Mesendoderm (in vitro differentiated cells): ENCODE results near the gene TIAL1. TPM values are rescaled to one million over a fixed set of nuclear protein-coding genes. Genes with fewer than 3 reads are reported as not detected.

Experiments
- DNase-seq: peaks from one replicate; pipeline ENCODE4 v3.0.0; 2013
- H2AK5ac ChIP-seq: 2 replicates; pipeline ENCODE4 v1.6.1; 2013; ENCODE audit warnings: low read length, inconsistent platforms
- H2BK120ac ChIP-seq: 2 replicates; pipeline ENCODE4 v1.6.1; 2013; ENCODE audit warnings: low read depth, mild to moderate bottlenecking, low read length, moderate library complexity, mixed read lengths
- H2BK15ac ChIP-seq: replicated peaks from 2 replicates; pipeline ENCODE4 v1.6.1; 2013; ENCODE audit warnings: low read depth, mild to moderate bottlenecking, moderate library complexity
- H2BK5ac ChIP-seq: 2 replicates; pipeline ENCODE4 v1.6.1; 2013; ENCODE audit warnings: low read length, inconsistent platforms
- H3K18ac ChIP-seq: 2 replicates; pipeline ENCODE4 v1.6.1; 2013; ENCODE audit warnings: mild to moderate bottlenecking, low read length, mixed read lengths
- H3K23ac ChIP-seq: one replicate; pipeline ENCODE4 v1.6.1; 2013; ENCODE audit warnings: low read length
- H3K27ac ChIP-seq: 2 replicates; pipeline ENCODE4 v1.5.1; 2013; ENCODE audit warnings: low read depth, mild to moderate bottlenecking, inconsistent platforms, low read length, moderate library complexity
- H3K27me3 ChIP-seq: 2 replicates; pipeline ENCODE4 v1.6.1; 2013; ENCODE audit warnings: low read length, control low read depth, mild to moderate bottlenecking, inconsistent platforms; ENCODE audit not compliant: insufficient read depth, poor library complexity
- H3K36me3 ChIP-seq: 2 replicates; pipeline ENCODE4 v1.6.1; 2013; ENCODE audit warnings: low read length, inconsistent platforms; ENCODE audit not compliant: control insufficient read depth, insufficient read depth
- H3K4ac ChIP-seq: one replicate; pipeline ENCODE4 v1.6.1; 2013; ENCODE audit warnings: low read depth, mild to moderate bottlenecking, low read length, moderate library complexity
- H3K4me1 ChIP-seq: 2 replicates; pipeline ENCODE4 v1.6.1; 2013; ENCODE audit warnings: low read depth, low read length, inconsistent platforms; ENCODE audit not compliant: control insufficient read depth
- H3K4me2 ChIP-seq: 2 replicates; pipeline ENCODE4 v1.6.1; 2013; ENCODE audit warnings: low read length
- H3K4me3 ChIP-seq: 2 replicates; pipeline ENCODE4 v1.5.1; 2013; ENCODE audit warnings: mild to moderate bottlenecking, low read length
- H3K56ac ChIP-seq: one replicate; pipeline ENCODE4 v1.6.1; 2013; ENCODE audit warnings: low read length
- H3K79me1 ChIP-seq: 2 replicates; pipeline ENCODE4 v1.6.1; 2013; ENCODE audit warnings: low read length, inconsistent platforms
- H3K79me2 ChIP-seq: 2 replicates; pipeline ENCODE4 v1.6.1; 2013; ENCODE audit warnings: mild to moderate bottlenecking, low read length; ENCODE audit not compliant: control insufficient read depth, insufficient read depth
- H3K9ac ChIP-seq: 2 replicates; pipeline ENCODE4 v1.6.1; 2013; ENCODE audit warnings: low read length, inconsistent platforms
- H4K5ac ChIP-seq: one replicate; pipeline ENCODE4 v1.6.1; 2013; ENCODE audit warnings: low read length
- H4K8ac ChIP-seq: one replicate; pipeline ENCODE4 v1.6.1; 2013; ENCODE audit warnings: low read depth, mild to moderate bottlenecking, control low read depth, low read length, moderate library complexity
- WGBS: extraction: QIAGEN DNeasy Blood & Tissue Kit; methylation state at CpG from one replicate; pipeline ENCODE4 v1.1.7; 2013; ENCODE audit warnings: low lambda C conversion rate, missing lambda C conversion rate; ENCODE audit not compliant: insufficient coverage; ENCODE audit errors: extremely low coverage; 5-methylcytosine and 5-hydroxymethylcytosine counted together
- polyA plus RNA-seq, 2 experiments: library from polyadenylated mRNA; stranded (reverse); fragments of 200-250 nt; gene quantifications; one replicate each; pipeline ENCODE4 v1.2.3, GENCODE V29; 2013

The TIAL1 gene, protein sequence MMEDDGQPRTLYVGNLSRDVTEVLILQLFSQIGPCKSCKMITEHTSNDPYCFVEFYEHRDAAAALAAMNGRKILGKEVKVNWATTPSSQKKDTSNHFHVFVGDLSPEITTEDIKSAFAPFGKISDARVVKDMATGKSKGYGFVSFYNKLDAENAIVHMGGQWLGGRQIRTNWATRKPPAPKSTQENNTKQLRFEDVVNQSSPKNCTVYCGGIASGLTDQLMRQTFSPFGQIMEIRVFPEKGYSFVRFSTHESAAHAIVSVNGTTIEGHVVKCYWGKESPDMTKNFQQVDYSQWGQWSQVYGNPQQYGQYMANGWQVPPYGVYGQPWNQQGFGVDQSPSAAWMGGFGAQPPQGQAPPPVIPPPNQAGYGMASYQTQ
- polyA plus RNA-seq (2013, experiment 1 of 2) = 104 TPM
- polyA plus RNA-seq (2013, experiment 2 of 2) = 101 TPM

DNA sequence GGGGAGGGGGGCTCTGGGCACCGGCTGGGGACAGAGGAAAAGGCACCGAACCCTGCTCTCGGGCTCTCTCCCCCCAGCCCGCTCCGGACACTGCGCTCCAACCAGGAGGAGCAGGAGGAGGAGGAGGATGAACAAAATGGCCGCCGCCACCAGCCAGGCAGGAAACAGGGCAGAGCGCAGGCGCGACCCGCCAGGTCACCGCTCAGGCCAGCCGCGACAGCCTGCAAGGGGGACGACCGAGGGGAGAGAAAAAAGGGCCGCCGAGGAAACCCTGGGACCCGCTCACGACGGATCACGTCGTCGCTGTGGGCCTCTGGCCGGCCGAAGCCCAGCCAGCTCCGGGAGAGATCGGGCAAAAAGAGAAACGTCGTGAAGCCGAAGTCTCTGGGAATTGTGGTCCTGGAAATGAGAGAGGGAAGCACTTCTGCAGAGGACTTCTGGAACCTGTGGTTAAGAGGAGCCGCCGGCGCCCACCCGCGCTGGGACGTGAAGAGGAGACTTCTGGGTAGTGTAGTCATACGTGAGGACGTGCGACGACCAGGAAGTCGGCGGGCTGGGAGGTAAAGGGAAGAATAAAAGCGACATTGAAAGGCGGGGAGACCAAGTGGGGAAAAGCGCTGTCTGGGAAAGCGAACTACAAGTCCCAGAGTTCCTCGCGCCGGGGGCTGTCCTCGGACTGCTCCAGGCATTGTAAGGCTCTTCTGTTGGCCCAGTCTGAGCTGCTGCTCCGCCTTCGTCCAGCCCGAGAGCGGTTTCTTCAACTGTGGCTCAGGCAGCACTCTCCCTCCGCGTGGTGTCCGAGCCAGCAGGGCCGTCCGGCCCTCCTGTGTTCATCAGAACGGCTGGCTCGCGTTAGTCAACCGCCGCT, at the start of gene TIAL1:
Gene TIAL1, minus strand, starts transcription at position 428 of the 868 bp plus-strand sequence. CDS start 499 bp downstream, outside the sequence.
- Histone ChIP-seq H3K36me3 (no peaks in the 10 kb centered on the region), H3K79me2 (peaks cover 37% of the 10 kb centered on the region), H3K79me1 (no peaks in the 10 kb centered on the region), H4K8ac (peak within 1 kb of the TSS; percentile 30), H3K4me2 (peak within 1 kb of the TSS; percentile 77), H2BK15ac (no peak within 1 kb of the TSS), H2BK5ac (peak within 1 kb of the TSS; percentile 86), H3K4me1 (no peaks in the 10 kb centered on the region), H3K23ac (peak within 1 kb of the TSS; percentile 86), H4K5ac (no peak within 1 kb of the TSS), H2AK5ac (peak within 1 kb of the TSS; percentile 76), H3K27me3 (no peaks in the 10 kb centered on the region), H2BK120ac (peak within 1 kb of the TSS; percentile 3), H3K9ac (peak within 1 kb of the TSS; percentile 98), H3K18ac (peak within 1 kb of the TSS; percentile 97), H3K27ac (peak within 1 kb of the TSS; percentile 95), H3K56ac (peak within 1 kb of the TSS; percentile 97), H3K4ac (peak within 1 kb of the TSS; percentile 91), H3K4me3 (peak within 1 kb of the TSS; percentile 95)
- peak; percentile 100 for DNase-seq
- WGBS = no CpG with 5 or more reads among the region's 66 CpGs

DNA sequence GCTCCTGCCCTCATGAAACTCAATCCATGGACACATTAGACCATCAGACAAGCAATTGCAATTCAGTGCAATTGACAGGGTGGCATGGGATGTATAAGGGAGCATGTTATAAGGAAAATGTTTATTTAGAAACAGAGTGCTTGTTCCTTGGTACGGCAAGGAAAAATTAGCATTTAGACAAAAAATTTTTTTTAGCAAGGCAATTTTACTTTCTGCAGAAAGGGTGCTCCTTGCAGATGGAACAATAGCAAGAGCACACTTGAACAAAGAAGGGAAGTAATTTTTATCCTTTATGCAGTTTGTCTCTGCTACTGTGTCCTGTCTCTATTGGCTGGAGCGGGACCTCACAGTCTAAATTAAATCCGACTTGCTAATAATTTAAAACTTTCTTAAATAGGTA, 48.2 kb upstream of the TIAL1 start:
- Histone ChIP-seq H3K9ac (no peak overlapping the region), H3K27ac (no peak overlapping the region), H4K8ac (no peak overlapping the region), H3K36me3 (no peaks in the 10 kb centered on the region), H3K4me1 (no peaks in the 10 kb centered on the region), H2BK15ac (no peak overlapping the region), H3K23ac (no peak overlapping the region), H2AK5ac (no peak overlapping the region), H3K79me2 (no peaks in the 10 kb centered on the region), H3K27me3 (no peaks in the 10 kb centered on the region), H3K4me2 (no peak overlapping the region), H3K4ac (no peak overlapping the region), H2BK120ac (no peak overlapping the region), H3K56ac (no peak overlapping the region), H3K4me3 (no peak overlapping the region), H3K18ac (no peak overlapping the region), H2BK5ac (no peak overlapping the region), H3K79me1 (no peaks in the 10 kb centered on the region), H4K5ac (no peak overlapping the region)
- WGBS = no CpG with 5 or more reads among the region's 3 CpGs
- DNase-seq = no peak

DNA sequence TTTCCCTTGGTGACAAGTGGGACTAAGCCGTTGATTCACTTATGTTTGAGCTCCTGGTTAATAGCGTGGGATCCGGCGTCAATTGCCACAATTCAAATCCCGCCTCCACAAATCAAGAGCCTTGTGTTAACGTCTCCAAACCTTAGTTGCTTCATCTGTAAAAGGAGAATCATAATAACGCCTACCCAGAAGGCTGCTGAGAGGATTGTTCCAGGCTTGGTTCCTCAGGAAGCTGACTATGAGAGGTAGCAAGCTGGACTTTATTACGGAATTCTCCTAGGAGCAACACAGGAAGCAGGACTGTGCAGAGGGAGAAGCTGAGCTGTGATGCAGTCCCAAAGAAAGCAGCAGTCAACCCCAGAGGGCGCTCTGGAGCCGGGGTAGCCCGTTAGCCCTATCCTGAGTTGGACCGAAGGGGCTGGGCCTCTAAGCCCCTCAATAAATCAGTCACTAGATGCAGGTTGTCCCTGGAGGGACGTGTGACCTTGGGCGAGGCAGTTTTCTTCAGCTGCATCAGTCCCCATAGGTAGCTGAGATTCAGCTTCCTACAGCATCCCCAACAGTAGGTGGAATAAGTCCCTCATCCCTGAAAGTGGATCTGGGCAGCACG, 47.5 kb upstream of the TIAL1 start:
- H2BK120ac ChIP-seq = no peak overlapping the region
- H3K9ac ChIP-seq = no peak overlapping the region
- no peak overlapping the region for H4K5ac ChIP-seq
- no peak overlapping the region for H3K23ac ChIP-seq
- H3K18ac ChIP-seq = no peak overlapping the region
- no peak overlapping the region for H3K4me2 ChIP-seq
- H3K56ac ChIP-seq = no peak overlapping the region
- H2BK5ac ChIP-seq = no peak overlapping the region
- no peaks in the 10 kb centered on the region for H3K4me1 ChIP-seq
- H3K4me3 ChIP-seq = no peak overlapping the region
- no peak overlapping the region for H2BK15ac ChIP-seq
- WGBS = no CpG with 5 or more reads among the region's 15 CpGs
- H3K27me3 ChIP-seq = no peaks in the 10 kb centered on the region
- H3K79me1 ChIP-seq = no peaks in the 10 kb centered on the region
- H3K36me3 ChIP-seq = no peaks in the 10 kb centered on the region
- H2AK5ac ChIP-seq = no peak overlapping the region
- H4K8ac ChIP-seq = no peak overlapping the region
- H3K27ac ChIP-seq = no peak overlapping the region
- no peaks in the 10 kb centered on the region for H3K79me2 ChIP-seq
- DNase-seq = no peak
- H3K4ac ChIP-seq = no peak overlapping the region

DNA sequence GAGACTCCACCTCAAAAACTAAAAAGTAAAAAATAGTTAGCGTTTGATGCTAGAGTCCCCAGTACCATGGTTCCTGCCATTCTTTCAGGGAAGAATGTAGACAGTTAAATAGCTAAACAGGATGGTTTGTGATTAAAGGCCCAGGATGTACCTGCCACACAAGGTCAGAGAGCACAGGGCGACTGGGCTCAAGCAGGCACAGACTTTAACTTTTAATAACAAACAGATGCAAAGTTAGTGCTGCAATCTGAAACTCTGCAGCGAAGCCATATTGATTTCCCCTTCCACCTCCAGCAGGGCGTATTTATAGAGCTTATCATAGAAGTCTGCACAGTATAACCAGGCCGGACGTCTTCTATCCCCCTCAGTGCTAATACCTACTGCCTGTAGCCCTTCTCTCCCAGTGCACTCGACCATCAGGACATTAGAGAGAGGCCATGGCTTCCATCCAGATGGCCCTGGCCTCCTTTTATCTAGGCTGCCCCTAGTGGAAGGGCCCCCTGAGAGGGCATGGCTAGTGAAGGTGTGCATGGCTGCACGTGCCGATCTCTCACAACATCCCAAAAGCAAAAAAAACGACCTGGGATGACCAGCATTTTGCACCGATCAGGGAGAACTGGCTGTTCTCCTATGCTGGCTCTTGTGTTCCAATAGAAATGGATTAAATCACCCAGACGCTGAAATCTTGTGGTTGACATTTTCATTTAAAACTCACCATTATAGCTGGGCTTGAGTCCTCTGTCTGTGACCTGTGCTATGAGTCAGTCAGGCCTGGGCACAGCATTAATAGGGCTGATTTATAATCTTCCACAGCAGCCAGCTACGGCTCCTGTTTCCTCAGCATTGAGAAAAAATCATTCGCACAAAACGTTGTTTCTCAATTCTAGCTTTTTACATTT, 46.8 kb upstream of the TIAL1 start:
- Histone ChIP-seq H2BK15ac (no peak overlapping the region), H4K8ac (no peak overlapping the region), H3K79me1 (no peaks in the 10 kb centered on the region), H3K56ac (no peak overlapping the region), H2BK120ac (no peak overlapping the region), H3K18ac (no peak overlapping the region), H3K23ac (no peak overlapping the region), H3K36me3 (no peaks in the 10 kb centered on the region), H3K27me3 (no peaks in the 10 kb centered on the region), H2BK5ac (no peak overlapping the region), H3K4me3 (no peak overlapping the region), H3K4ac (no peak overlapping the region), H3K79me2 (no peaks in the 10 kb centered on the region), H3K4me2 (no peak overlapping the region), H3K4me1 (no peaks in the 10 kb centered on the region), H4K5ac (no peak overlapping the region), H2AK5ac (no peak overlapping the region), H3K27ac (no peak overlapping the region), H3K9ac (no peak overlapping the region)
- no peak for DNase-seq
- WGBS = no CpG with 5 or more reads among the region's 15 CpGs

DNA sequence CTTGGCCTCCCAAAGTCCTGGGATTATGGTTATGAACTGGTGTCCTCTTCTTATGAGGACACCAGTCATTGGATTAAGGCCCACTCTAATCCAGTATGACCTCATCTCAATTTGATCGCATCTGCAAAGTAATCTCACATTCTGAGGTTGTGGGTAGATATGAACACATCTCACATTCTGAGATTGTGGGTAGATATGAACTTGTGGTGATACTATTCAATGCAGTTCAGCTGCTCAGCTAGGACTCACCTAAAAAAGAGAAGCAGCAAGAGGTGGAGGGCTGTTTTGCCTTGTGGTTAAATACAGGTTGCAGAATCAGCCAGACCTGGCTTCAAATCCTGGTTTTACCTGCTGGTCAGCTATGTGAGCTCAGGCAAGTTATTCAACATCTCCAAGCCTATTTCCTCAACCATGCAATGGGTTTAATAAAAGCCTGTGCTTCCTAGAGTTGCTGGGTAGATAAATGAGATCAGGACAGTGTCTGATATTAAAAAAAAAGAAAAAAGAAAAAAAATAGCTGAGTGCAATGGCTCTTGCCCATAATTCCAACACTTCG, 45.9 kb upstream of the TIAL1 start:
- H3K23ac ChIP-seq = no peak overlapping the region
- H3K27me3 ChIP-seq = no peaks in the 10 kb centered on the region
- no peak overlapping the region for H4K5ac ChIP-seq
- H3K79me2 ChIP-seq = no peaks in the 10 kb centered on the region
- H2BK5ac ChIP-seq = no peak overlapping the region
- H3K4me2 ChIP-seq = no peak overlapping the region
- H3K56ac ChIP-seq = no peak overlapping the region
- no peaks in the 10 kb centered on the region for H3K36me3 ChIP-seq
- H3K4ac ChIP-seq = no peak overlapping the region
- H3K79me1 ChIP-seq = no peaks in the 10 kb centered on the region
- no peak for DNase-seq
- no peak overlapping the region for H3K9ac ChIP-seq
- WGBS = no CpG with 5 or more reads among the region's 2 CpGs
- H3K4me3 ChIP-seq = no peak overlapping the region
- H2BK120ac ChIP-seq = no peak overlapping the region
- H3K4me1 ChIP-seq = no peaks in the 10 kb centered on the region
- H4K8ac ChIP-seq = no peak overlapping the region
- H3K18ac ChIP-seq = no peak overlapping the region
- no peak overlapping the region for H2BK15ac ChIP-seq
- no peak overlapping the region for H2AK5ac ChIP-seq
- H3K27ac ChIP-seq = no peak overlapping the region
